GM19463 (cell line): ENCODE measurements around the gene RTKN.
"Not testable (repeated sequence)": the region's sequence is repeated elsewhere in the genome, so short reads cannot be mapped to it uniquely, and the experiment has no call there.

Source experiments
- ATAC-seq: cut with Tn5 transposase; IDR thresholded peaks from one replicate; pipeline ENCODE4 v1.9.1; 2021; ENCODE audit warnings: mild to moderate bottlenecking, moderate library complexity; ENCODE audit not compliant: unreplicated experiment

Gene RTKN

GRCh38 chr2:74441690-74442482 lies at the start of gene RTKN:
Gene RTKN, minus strand, starts transcription at chr2:74441937. Its CDS starts 121 bp downstream, at chr2:74441816.
- peak; percentile 40 for ATAC-seq

- no peak for ATAC-seq
Measured at GRCh38 chr2:74489906-74490305, 48.2 kb upstream of the RTKN start.

GRCh38 chr2:74488643-74489481 lies 47.1 kb upstream of the RTKN start:
- ATAC-seq = no peak

- no peak for ATAC-seq
Measured at GRCh38 chr2:74486141-74486540, 44.4 kb upstream of the RTKN start.

- ATAC-seq = not testable (repeated sequence)
Measured at GRCh38 chr2:74483675-74484164, 42.0 kb upstream of the RTKN start.

GRCh38 chr2:74482801-74483674 lies 41.3 kb upstream of the RTKN start, which contains the start of the genes CCDC142 and TTC31:
Gene CCDC142, minus strand, starts transcription at chr2:74482998. Its CDS starts 161 bp downstream, at chr2:74482837.
Gene TTC31, plus strand, starts transcription at chr2:74483081. Its CDS starts 15 bp downstream, at chr2:74483096.
- peak; percentile 85 for ATAC-seq

GRCh38 chr2:74481961-74482800 lies 40.4 kb upstream of the RTKN start:
- peak; percentile 36 for ATAC-seq

- ATAC-seq = no peak
Measured at GRCh38 chr2:74481431-74481830, 39.7 kb upstream of the RTKN start.

- no peak for ATAC-seq
Measured at GRCh38 chr2:74474899-74475298, 33.2 kb upstream of the RTKN start.

- no peak for ATAC-seq
Measured at GRCh38 chr2:74474481-74474880, 32.7 kb upstream of the RTKN start.

- no peak for ATAC-seq
Measured at GRCh38 chr2:74472945-74473258, 31.2 kb upstream of the RTKN start.

- peak; percentile 82 for ATAC-seq
Measured at GRCh38 chr2:74472086-74472944, 30.6 kb upstream of the RTKN start, which contains the start of gene MRPL53. Gene MRPL53, minus strand, starts transcription at chr2:74472680. Its CDS starts 20 bp downstream, at chr2:74472660.

- no peak for ATAC-seq
Measured at GRCh38 chr2:74471332-74472065, 29.8 kb upstream of the RTKN start.

GRCh38 chr2:74470742-74471141 lies 29.0 kb upstream of the RTKN start:
- not testable (repeated sequence) for ATAC-seq

GRCh38 chr2:74464406-74464805 lies 22.7 kb upstream of the RTKN start:
- ATAC-seq = no peak

- no peak for ATAC-seq
Measured at GRCh38 chr2:74462786-74463105, 21.0 kb upstream of the RTKN start.

GRCh38 chr2:74462054-74462785 lies 20.5 kb upstream of the RTKN start:
- ATAC-seq = no peak
